IPS DF 6.9 (cell line): Measurements from ENCODE around the gene CAMK1D.

Experiments
- DNase-seq: peaks from one replicate; pipeline ENCODE4 v3.0.0-alpha.2; 2013; ENCODE audit warnings: low read depth, low spot score
- H3K27ac ChIP-seq: one replicate; pipeline ENCODE4 v1.5.1; 2013; ENCODE audit warnings: low read length, control low read depth
- H3K27me3 ChIP-seq: 2 replicates; pipeline ENCODE4 v1.6.1; 2013; ENCODE audit warnings: mild to moderate bottlenecking, low read length; ENCODE audit not compliant: control insufficient read depth, insufficient read depth
- H3K36me3 ChIP-seq: 2 replicates; pipeline ENCODE4 v1.6.1; 2013; ENCODE audit warnings: low read length; ENCODE audit not compliant: control insufficient read depth, insufficient read depth
- H3K4me1 ChIP-seq: 2 replicates; pipeline ENCODE4 v1.6.1; 2013; ENCODE audit warnings: low read length; ENCODE audit not compliant: control insufficient read depth, insufficient read depth
- H3K4me3 ChIP-seq: 2 replicates; pipeline ENCODE4 v1.5.1; 2013; ENCODE audit warnings: mild to moderate bottlenecking, low read length
- H3K9me3 ChIP-seq: 2 replicates; pipeline ENCODE4 v1.6.1; 2013; ENCODE audit warnings: low read length, inconsistent platforms; ENCODE audit not compliant: control insufficient read depth, insufficient read depth
- WGBS: extraction: QIAGEN DNeasy Blood & Tissue Kit; methylation state at CpG from one replicate; pipeline ENCODE4 v1.1.7; 2013; ENCODE audit warnings: mixed read lengths, missing lambda C conversion rate; ENCODE audit not compliant: insufficient read length, insufficient coverage; 5-methylcytosine and 5-hydroxymethylcytosine counted together

The CAMK1D gene

GRCh38 chr10:12413369-12413711 is 64.0 kb downstream of the CAMK1D start:
- Histone ChIP-seq H3K27me3 (no peaks in the 10 kb centered on the region), H3K4me3 (no peak overlapping the region), H3K4me1 (no peaks in the 10 kb centered on the region), H3K9me3 (no peaks in the 10 kb centered on the region), H3K27ac (no peak overlapping the region), H3K36me3 (no peaks in the 10 kb centered on the region)
- DNase-seq, result no peak
- 100% methylated on average over 1 of the region's 1 CpG for WGBS

DNA sequence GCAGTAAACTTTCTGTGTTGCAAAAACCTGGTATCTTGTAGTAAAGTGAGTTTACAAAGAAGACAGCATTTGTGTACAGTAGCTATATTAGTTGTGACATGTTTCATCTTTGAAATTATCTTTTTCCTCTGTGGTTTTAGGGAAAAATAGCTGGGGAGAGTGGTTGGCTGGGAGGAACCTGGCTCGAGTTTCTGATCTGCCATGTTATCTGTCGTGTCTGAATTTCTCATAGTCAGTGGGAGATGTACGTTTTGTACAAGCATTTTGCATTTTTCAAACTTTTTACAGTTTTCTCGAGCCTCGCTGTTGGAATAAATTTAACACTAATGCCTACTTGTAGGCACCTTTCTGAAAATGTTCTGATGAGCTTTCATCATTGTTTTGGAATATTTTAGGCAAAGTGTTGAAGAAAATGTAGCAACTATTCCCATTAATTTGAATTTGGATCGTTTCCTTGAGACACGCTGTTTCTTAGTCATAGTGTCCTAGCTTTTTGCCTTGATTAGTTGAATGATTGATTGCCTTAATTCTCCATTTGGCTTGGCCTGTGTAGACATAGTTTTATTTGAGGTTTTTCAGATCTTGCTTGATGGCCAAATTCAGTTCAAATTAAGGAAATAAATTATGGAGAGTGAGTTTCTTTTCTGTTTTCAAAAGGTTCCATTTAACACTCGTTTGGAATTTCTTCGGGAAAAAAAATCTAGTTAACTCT is 65.1 kb downstream of the CAMK1D start:
- H3K9me3 ChIP-seq, result no peaks in the 10 kb centered on the region
- no peaks in the 10 kb centered on the region for H3K36me3 ChIP-seq
- H3K4me3 ChIP-seq, result no peak overlapping the region
- no peaks in the 10 kb centered on the region for H3K27me3 ChIP-seq
- no peak for DNase-seq
- H3K4me1 ChIP-seq, result no peaks in the 10 kb centered on the region
- WGBS, result no CpG with 5 or more reads among the region's 9 CpGs
- H3K27ac ChIP-seq, result no peak overlapping the region

DNA sequence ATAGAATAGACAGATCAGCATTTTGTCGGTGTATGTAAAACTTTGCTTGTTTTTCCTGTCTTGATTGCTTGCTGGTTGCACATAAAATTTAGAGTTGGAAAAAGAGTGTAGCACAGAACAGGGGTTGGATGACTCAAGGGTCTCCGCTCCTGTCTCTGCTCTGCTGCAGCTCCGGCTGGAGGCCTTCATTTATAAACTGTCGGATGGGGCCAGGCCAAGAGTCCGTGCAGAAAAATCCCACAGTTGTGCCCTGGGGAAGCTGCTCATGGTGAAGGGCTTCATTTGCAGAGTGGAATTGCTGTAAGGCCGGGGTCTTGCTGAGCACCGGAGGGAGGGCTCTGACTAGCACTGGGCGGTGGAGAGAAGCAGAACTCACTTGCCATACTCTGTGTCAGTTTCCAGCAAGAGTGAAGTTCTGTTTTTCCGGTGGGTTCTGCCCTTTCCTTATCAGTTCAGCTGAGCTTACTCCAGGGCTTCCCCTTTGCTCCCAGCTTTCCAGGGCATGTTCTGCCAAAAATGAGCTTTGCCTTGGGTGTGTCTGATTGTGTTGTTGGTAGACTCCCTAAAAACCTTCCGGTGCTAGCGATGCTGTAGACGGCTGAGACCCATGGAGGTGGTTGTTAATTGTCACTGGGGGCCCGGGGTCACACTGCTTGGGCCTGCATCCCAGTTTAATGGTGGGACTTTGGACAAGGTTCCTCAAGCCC is 67.2 kb downstream of the CAMK1D start:
- no peaks in the 10 kb centered on the region for H3K36me3 ChIP-seq
- H3K27ac ChIP-seq, result no peak overlapping the region
- H3K4me3 ChIP-seq, result no peak overlapping the region
- H3K27me3 ChIP-seq, result no peaks in the 10 kb centered on the region
- H3K9me3 ChIP-seq, result no peaks in the 10 kb centered on the region
- no CpG with 5 or more reads among the region's 13 CpGs for WGBS
- DNase-seq, result no peak
- H3K4me1 ChIP-seq, result no peaks in the 10 kb centered on the region

- no peak for DNase-seq
- no peak overlapping the region for H3K4me3 ChIP-seq
- no peaks in the 10 kb centered on the region for H3K36me3 ChIP-seq
- WGBS, result no CpG with 5 or more reads among the region's 6 CpGs
- no peaks in the 10 kb centered on the region for H3K4me1 ChIP-seq
- no peak overlapping the region for H3K27ac ChIP-seq
- no peaks in the 10 kb centered on the region for H3K27me3 ChIP-seq
- H3K9me3 ChIP-seq, result no peaks in the 10 kb centered on the region
Observed at GRCh38 chr10:12417331-12417730, 68.0 kb downstream of the CAMK1D start.

DNA sequence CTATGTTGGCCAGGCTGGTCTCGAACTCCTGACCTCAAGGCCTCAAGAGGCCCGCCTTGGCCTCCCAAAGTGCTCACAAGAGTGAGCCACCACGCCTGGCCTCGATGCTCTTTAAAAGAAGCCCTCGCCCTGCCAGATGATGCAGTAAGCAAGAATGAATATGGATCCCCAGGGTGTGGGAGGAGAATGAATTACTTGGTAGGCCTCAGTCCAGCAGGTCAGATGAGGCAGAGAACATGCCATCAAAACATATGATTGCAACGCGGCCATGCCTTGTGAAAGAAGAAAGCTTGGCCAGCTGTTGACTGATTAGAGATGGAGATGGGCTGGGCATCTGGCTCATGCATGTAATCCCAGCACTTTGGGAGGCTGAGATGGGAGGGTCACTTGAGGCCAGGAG is 68.7 kb downstream of the CAMK1D start:
- H3K4me1 ChIP-seq, result no peaks in the 10 kb centered on the region
- no peaks in the 10 kb centered on the region for H3K27me3 ChIP-seq
- no peak overlapping the region for H3K27ac ChIP-seq
- H3K36me3 ChIP-seq, result no peaks in the 10 kb centered on the region
- DNase-seq, result no peak
- WGBS, result no CpG with 5 or more reads among the region's 7 CpGs
- H3K4me3 ChIP-seq, result no peak overlapping the region
- no peaks in the 10 kb centered on the region for H3K9me3 ChIP-seq

DNA sequence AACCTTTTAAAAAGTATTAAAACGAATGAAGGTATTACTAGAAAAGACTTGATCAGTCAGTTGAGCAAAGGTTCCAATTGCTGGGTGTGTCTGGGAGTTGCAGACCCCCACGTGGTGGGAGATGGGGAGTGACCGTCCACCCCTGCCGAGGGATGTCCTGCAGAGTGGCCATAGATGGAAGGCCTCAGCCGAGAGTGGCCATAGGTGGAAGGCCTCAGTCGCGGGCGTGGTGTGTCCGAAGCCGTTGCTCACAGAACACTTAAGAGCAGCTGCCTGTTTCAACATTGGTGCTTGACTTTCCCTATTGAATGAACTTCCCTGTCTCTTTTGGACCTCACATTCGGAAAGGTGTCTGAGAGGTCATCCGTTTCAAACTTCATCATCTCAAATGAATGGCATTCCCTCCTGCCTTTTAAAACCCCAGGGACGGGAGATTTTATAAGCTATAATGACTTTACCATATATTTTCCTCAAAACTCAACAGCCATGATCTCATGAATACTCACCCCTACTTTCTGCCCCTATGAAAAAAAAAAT is 69.4 kb downstream of the CAMK1D start:
- H3K9me3 ChIP-seq, result no peaks in the 10 kb centered on the region
- no CpG with 5 or more reads among the region's 13 CpGs for WGBS
- no peaks in the 10 kb centered on the region for H3K27me3 ChIP-seq
- no peaks in the 10 kb centered on the region for H3K36me3 ChIP-seq
- H3K27ac ChIP-seq, result no peak overlapping the region
- H3K4me3 ChIP-seq, result no peak overlapping the region
- no peaks in the 10 kb centered on the region for H3K4me1 ChIP-seq
- DNase-seq, result no peak

- H3K27me3 ChIP-seq, result no peaks in the 10 kb centered on the region
- H3K27ac ChIP-seq, result no peak overlapping the region
- no peak overlapping the region for H3K4me3 ChIP-seq
- DNase-seq, result no peak
- WGBS, result no CpG with 5 or more reads among the region's 9 CpGs
- no peaks in the 10 kb centered on the region for H3K36me3 ChIP-seq
- no peaks in the 10 kb centered on the region for H3K9me3 ChIP-seq
- H3K4me1 ChIP-seq, result no peaks in the 10 kb centered on the region
Observed at GRCh38 chr10:12419262-12419847, 70.0 kb downstream of the CAMK1D start.

GRCh38 chr10:12420530-12421120 is 71.3 kb downstream of the CAMK1D start:
- DNase-seq, result no peak
- WGBS, result no CpG with 5 or more reads among the region's 7 CpGs
- H3K27ac ChIP-seq, result no peak overlapping the region
- H3K36me3 ChIP-seq, result no peaks in the 10 kb centered on the region
- H3K4me1 ChIP-seq, result no peaks in the 10 kb centered on the region
- no peaks in the 10 kb centered on the region for H3K9me3 ChIP-seq
- H3K4me3 ChIP-seq, result no peak overlapping the region
- H3K27me3 ChIP-seq, result no peaks in the 10 kb centered on the region

DNA sequence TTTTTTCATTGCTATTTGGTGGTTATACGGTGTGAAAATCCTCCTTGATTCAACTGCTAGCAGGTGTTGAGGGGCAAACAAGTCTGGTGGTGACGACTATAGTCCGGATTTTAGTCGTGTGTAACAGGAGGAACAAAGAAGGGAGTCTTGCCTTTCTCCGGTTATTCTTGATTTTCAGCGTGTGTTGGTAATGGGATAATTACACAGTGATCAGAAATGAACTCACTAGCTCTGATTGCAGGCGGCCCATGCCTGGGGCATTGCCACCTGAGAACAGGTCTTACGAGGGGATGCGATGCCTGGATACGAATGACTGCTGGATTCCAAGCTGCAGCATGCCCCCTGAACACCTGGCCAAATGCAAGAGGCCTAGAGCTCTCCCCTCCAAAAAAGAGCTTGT is 72.8 kb downstream of the CAMK1D start:
- Histone ChIP-seq H3K9me3 (no peaks in the 10 kb centered on the region), H3K36me3 (no peaks in the 10 kb centered on the region), H3K4me3 (no peak overlapping the region), H3K27ac (no peak overlapping the region), H3K4me1 (no peaks in the 10 kb centered on the region), H3K27me3 (no peaks in the 10 kb centered on the region)
- no peak for DNase-seq
- no CpG with 5 or more reads among the region's 10 CpGs for WGBS

- no peak for DNase-seq
- WGBS, result no CpG with 5 or more reads among the region's 14 CpGs
- no peaks in the 10 kb centered on the region for H3K9me3 ChIP-seq
- no peaks in the 10 kb centered on the region for H3K36me3 ChIP-seq
- no peak overlapping the region for H3K4me3 ChIP-seq
- no peaks in the 10 kb centered on the region for H3K27me3 ChIP-seq
- H3K4me1 ChIP-seq, result no peaks in the 10 kb centered on the region
- H3K27ac ChIP-seq, result no peak overlapping the region
Observed at GRCh38 chr10:12423896-12424295, 74.5 kb downstream of the CAMK1D start.
